Measurements from ENCODE around the gene ACBD6. TPM values are rescaled to one million over a fixed set of nuclear protein-coding genes. Genes with fewer than 3 reads are reported as not detected.

ACBD6 gene
- total and polyA plus RNA-seq, 2 experiments from 2014 or later = 36.3 to 45.8 TPM

GRCh38 chr1:180243517-180244221 lies 258.7 kb downstream of the ACBD6 start:
- H3K36me3 ChIP-seq (replicated peaks; ENCODE audit: insufficient read depth, low read depth) = no peaks in the 10 kb centered on the region
- H3K27ac ChIP-seq = no peak overlapping the region
- no peaks in the 10 kb centered on the region for H3K9me2 ChIP-seq (replicated peaks; ENCODE audit: insufficient read depth)
- no peaks in the 10 kb centered on the region for H4K20me1 ChIP-seq (ENCODE audit: insufficient read depth, poor library complexity, severe bottlenecking)
- no peak for DNase-seq (ENCODE audit: low spot score)
- peaks cover 49% of the 10 kb centered on the region for H3K27me3 ChIP-seq
- no peak overlapping the region for H3K4me3 ChIP-seq
- no peak overlapping the region for H3K4me2 ChIP-seq
- H2AFZ ChIP-seq = no peak overlapping the region
- no peaks in the 10 kb centered on the region for H3K9me3 ChIP-seq (ENCODE audit: low read depth)
- H3K4me1 ChIP-seq (ENCODE audit: insufficient read depth) = no peaks in the 10 kb centered on the region
- H3K79me2 ChIP-seq = no peaks in the 10 kb centered on the region
- WGBS (ENCODE audit: low lambda C conversion rate, missing lambda C conversion rate) = 90% methylated on average over 11 of the region's 11 CpGs
- TF ChIP-seq EZH2phosphoT487 (IDR thresholded peaks at IDR 0.05; ENCODE audit: low read depth, severe bottlenecking, unreplicated experiment) (no peak), CTCF (IDR thresholded peaks at IDR 0.05; ENCODE audit: poor library complexity) (no peak), EZH2 (IDR thresholded peaks at IDR 0.05; ENCODE audit: borderline replicate concordance) (no peak)

DNA sequence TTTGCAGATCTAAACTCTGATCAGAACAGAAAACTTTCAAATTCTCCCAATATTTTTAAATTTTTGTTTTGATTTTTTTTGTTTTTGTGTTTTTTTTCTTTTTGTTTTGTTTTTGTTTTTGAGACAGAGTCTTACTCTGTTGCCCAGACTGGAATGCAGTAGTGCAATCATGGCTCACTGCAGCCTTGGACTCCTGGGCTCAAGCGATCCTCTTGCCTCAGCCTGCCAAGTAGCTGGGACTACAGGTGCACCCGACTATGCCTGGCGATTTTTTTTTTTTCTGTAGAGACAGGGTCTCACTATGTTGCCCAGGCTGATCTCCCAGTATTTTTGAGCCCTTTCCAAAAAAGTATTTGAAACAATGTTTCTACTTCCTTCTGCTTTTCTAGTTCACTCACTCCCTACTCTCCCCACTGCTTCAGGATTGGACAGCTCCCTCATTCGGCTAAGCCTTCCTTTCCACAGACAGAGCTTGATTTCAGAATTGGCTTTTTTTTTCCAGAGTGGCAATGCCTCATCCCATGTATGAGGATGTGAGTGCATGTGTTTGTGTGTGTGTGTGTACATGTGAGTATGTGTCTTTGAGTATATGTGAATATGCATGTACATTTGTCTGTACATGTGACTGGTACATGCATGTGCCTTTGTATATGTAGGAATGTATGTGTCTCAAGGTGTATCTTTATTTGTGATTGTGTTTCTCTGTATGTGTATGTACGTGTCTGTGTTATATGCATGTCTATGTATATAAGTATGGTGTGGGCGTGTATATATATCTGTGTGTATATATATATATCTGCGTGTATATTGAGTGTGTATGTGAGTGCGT lies 260.4 kb downstream of the ACBD6 start:
- Histone ChIP-seq H2AFZ (no peak overlapping the region), H3K36me3 (replicated peaks; ENCODE audit: insufficient read depth, low read depth) (no peaks in the 10 kb centered on the region), H3K79me2 (no peaks in the 10 kb centered on the region), H3K4me1 (ENCODE audit: insufficient read depth) (no peaks in the 10 kb centered on the region), H3K9me3 (ENCODE audit: low read depth) (no peaks in the 10 kb centered on the region), H3K9me2 (replicated peaks; ENCODE audit: insufficient read depth) (no peaks in the 10 kb centered on the region), H3K4me2 (no peak overlapping the region), H3K4me3 (no peak overlapping the region), H3K27me3 (peaks cover 67% of the 10 kb centered on the region), H3K27ac (no peak overlapping the region), H4K20me1 (ENCODE audit: insufficient read depth, poor library complexity, severe bottlenecking) (no peaks in the 10 kb centered on the region)
- WGBS (ENCODE audit: low lambda C conversion rate, missing lambda C conversion rate) = 75% methylated on average over 8 of the region's 8 CpGs
- DNase-seq (ENCODE audit: low spot score) = no peak
- TF ChIP-seq EZH2phosphoT487 (IDR thresholded peaks at IDR 0.05; ENCODE audit: low read depth, severe bottlenecking, unreplicated experiment) = no peak
- TF ChIP-seq EZH2 (IDR thresholded peaks at IDR 0.05; ENCODE audit: borderline replicate concordance) = no peak
- no peak for TF ChIP-seq CTCF (IDR thresholded peaks at IDR 0.05; ENCODE audit: poor library complexity)

DNA sequence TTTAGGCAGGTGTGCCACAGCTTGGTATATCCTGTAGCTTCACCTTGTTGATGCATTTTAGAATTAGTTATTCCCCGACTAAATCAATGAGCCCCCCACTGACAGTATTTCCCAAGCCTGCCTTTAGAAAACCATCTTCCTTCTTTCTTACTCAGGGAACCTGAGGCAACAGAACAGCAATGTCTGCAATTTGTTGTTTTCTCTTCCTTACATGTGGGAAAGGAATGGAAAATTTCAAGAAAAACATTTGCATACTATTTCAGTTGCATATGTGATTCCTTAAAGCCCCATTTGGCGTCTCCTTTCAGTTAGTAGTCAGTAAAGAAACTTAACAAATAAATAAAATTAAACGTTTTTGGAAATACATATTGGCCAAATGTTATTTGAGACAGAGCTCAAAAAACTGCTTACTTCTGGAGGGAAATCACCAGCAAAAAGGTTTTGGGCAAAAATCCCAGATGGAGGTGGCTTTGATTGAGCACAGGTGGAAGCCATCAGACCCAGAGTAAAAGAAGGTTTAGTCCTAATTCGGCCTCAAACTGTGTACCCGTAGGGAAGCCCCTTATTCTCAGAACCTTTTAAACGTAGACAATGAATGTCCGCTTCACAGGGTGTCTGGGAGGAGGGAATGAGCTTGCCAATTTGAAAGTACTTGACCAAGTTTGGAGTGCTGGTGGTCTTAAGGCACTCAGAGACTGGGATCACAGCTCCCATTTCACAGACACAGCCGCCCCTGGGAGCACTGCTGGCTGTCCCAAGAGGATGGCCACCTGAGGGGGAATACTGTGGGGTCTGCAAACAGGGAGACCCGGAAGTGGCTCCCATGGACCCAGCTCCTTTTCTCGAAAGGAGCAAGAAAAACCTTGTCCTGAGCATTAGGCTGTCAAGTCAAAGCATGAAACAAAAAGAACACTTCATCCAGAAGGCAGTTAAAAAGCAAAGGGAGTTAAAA lies 263.0 kb downstream of the ACBD6 start:
- Histone ChIP-seq H3K79me2 (no peaks in the 10 kb centered on the region), H2AFZ (no peak overlapping the region), H3K36me3 (replicated peaks; ENCODE audit: insufficient read depth, low read depth) (no peaks in the 10 kb centered on the region), H3K27ac (no peak overlapping the region), H3K4me3 (no peak overlapping the region), H4K20me1 (ENCODE audit: insufficient read depth, poor library complexity, severe bottlenecking) (no peaks in the 10 kb centered on the region), H3K9me3 (ENCODE audit: low read depth) (no peaks in the 10 kb centered on the region), H3K4me2 (no peak overlapping the region), H3K27me3 (peaks cover 90% of the 10 kb centered on the region), H3K4me1 (ENCODE audit: insufficient read depth) (peaks cover under 1% of the 10 kb centered on the region), H3K9me2 (replicated peaks; ENCODE audit: insufficient read depth) (no peaks in the 10 kb centered on the region)
- TF ChIP-seq EZH2 (IDR thresholded peaks at IDR 0.05; ENCODE audit: borderline replicate concordance) (no peak), CTCF (IDR thresholded peaks at IDR 0.05; ENCODE audit: poor library complexity) (no peak)
- 12% methylated on average over 10 of the region's 10 CpGs for WGBS (ENCODE audit: low lambda C conversion rate, missing lambda C conversion rate)
- DNase-seq (ENCODE audit: low spot score) = no peak

All from hepatocyte (in vitro differentiated cells).